Muscle of leg (tissue), 11 donors: ENCODE results near the gene SART1. TPM values are rescaled to one million over a fixed set of nuclear protein-coding genes. Genes with fewer than 3 reads are reported as not detected.
"Not testable (repeated sequence)": the region's sequence is repeated elsewhere in the genome, so short reads cannot be mapped to it uniquely, and the experiment has no call there.

Source experiments
- DNase-seq: peaks from one replicate; pipeline ENCODE4 v3.0.0; 2013
- H3K27ac ChIP-seq: one replicate; pipeline ENCODE4 v1.5.1; 2013; ENCODE audit warnings: mild to moderate bottlenecking, low read length, control low read depth
- H3K27me3 ChIP-seq: one replicate; pipeline ENCODE4 v1.6.1; 2013; ENCODE audit warnings: low read length; ENCODE audit not compliant: control insufficient read depth, insufficient read depth
- H3K36me3 ChIP-seq: one replicate; pipeline ENCODE4 v1.6.1; 2013; ENCODE audit warnings: low read length; ENCODE audit not compliant: control insufficient read depth, insufficient read depth
- H3K4me1 ChIP-seq: one replicate; pipeline ENCODE4 v1.6.1; 2013; ENCODE audit warnings: low read length; ENCODE audit not compliant: control insufficient read depth, insufficient read depth
- H3K4me3 ChIP-seq: one replicate; pipeline ENCODE4 v1.5.1; 2013; ENCODE audit warnings: low read length, control low read depth
- H3K9me3 ChIP-seq: replicated peaks from 2 replicates; pipeline ENCODE4 v1.6.1; 2013; ENCODE audit warnings: low read depth, low read length; ENCODE audit not compliant: control insufficient read depth
- WGBS: methylation state at CpG from one replicate; pipeline ENCODE4 v1.1.5; 2013; ENCODE audit warnings: missing lambda C conversion rate; ENCODE audit not compliant: insufficient coverage; 5-methylcytosine and 5-hydroxymethylcytosine counted together
- polyA plus RNA-seq, 8 donors: library from polyadenylated mRNA; unstranded; fragments of 120-200 nt; gene quantifications; one replicate each; pipeline versions ENCODE4 v1.2.1 to v1.2.3, GENCODE V29; 2013; ENCODE audit warnings: inconsistent platforms in 1 of 8, low replicate concordance in 1 of 8; ENCODE audit not compliant: insufficient read length in 8 of 8, insufficient read depth in 1 of 8
- total RNA-seq: library from RNA; stranded (reverse); fragments of 120-200 nt; gene quantifications from one replicate; pipeline ENCODE4 v1.2.4, GENCODE V29; 2013

The SART1 gene
- total and polyA plus RNA-seq, 9 donors, result 27.6 to 52.3 (median 42.8) TPM

DNA sequence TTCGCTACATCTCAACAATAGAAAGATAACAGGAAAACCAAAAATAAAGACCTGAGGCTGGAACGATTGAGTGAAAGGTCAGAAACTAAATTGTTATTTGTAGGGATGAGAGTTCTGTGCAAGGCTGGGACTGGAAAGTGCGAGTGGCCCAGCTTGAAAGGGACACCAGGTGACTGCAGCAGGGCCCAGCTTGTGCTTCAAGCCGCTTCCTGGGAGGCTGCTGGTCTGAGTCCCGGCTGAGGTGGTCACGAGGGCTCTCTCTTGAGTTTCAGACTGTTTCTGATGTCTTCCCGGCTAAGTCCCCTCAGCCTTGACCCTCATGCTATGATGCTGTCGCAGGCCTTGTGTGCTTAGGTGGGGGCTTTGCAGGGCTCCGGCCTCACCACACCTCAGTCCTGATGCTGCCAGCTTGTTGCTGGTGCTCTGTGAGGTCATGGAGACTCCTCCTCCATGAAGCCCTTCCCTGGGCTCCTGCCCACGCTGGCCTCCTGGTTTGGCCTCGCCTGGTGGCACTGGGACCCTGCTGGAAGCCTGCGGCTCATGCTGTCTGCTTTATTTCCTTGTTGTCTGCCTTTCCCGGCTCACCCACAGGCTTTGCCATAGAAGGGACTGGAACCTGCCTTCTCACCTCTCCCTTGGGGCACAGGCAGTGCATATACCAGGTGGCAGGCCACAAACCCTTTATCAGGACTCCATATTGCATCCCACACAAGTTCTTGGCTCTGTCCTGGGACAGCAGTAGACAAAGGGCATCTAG, 44.8 kb downstream of the SART1 start:
- Histone ChIP-seq H3K4me3 (no peak overlapping the region), H3K9me3 (no peaks in the 10 kb centered on the region), H3K4me1 (peaks cover 11% of the 10 kb centered on the region), H3K27me3 (peaks cover 23% of the 10 kb centered on the region), H3K27ac (no peak overlapping the region), H3K36me3 (peaks cover 21% of the 10 kb centered on the region)
- 77% methylated on average over 11 of the region's 13 CpGs for WGBS
- DNase-seq, result no peak

DNA sequence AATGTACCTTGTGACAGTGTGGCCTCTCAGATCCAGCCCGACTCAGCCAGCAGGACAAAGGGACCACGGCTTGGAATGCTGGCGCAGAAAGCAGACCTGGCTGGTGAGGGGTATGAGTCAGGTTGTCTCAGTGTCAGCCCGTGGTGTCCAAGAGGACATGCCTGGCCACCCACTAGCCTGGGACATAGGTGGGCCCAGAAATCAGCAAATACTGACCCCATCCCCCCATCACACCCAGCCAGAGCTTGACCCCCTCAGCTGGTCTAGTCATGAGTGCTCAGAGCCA, 45.3 kb downstream of the SART1 start:
- Histone ChIP-seq H3K4me1 (peaks cover 10% of the 10 kb centered on the region), H3K9me3 (no peaks in the 10 kb centered on the region), H3K4me3 (no peak overlapping the region), H3K27me3 (peaks cover 28% of the 10 kb centered on the region), H3K36me3 (peaks cover 21% of the 10 kb centered on the region), H3K27ac (no peak overlapping the region)
- DNase-seq, result no peak
- WGBS, result 66% methylated on average over 3 of the region's 4 CpGs

DNA sequence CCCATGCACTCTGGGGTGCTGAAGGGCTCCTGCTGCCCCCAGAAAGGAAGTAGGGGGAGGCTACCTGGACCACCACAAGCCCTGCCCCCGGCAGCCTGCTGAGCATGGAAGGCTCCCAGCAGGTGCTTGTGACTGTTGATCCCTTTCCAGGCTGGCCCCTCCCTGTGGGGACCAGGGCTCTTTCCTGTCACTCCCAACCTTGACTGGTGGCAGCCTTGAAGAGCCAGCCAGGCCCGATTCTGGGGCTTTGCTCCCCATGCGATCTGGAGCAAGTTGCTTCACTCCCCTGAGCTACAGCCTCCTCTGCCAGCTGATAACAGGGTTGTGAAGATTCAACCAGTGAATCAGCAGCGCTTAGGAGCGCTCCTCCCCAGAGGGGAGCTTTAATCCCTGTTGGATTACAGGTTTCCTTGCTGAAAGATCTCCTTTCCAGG, 45.7 kb downstream of the SART1 start:
- Histone ChIP-seq H3K9me3 (no peaks in the 10 kb centered on the region), H3K4me3 (no peak overlapping the region), H3K27ac (no peak overlapping the region), H3K4me1 (peaks cover 10% of the 10 kb centered on the region), H3K27me3 (peaks cover 32% of the 10 kb centered on the region), H3K36me3 (peaks cover 21% of the 10 kb centered on the region)
- no peak for DNase-seq
- WGBS, result 65% methylated on average over 2 of the region's 5 CpGs

DNA sequence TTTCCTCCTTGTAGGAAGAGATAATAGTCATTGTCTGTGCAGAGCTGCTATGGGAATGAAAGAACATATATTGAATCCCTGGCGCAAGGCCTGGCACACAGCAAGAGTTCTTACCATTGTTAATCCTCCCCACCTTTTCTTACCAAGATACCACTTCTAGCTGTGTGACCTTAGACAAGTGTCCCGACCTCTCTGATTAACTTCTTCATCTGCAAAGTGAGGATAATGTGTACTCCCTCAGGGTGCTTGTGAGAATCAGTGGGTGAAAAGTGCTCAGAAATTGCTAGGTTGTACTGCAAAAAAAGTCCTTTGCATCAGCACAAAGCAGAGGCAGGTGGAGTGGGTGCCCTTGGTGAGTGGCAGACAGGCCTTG, 46.5 kb downstream of the SART1 start:
- 100% methylated on average over 1 of the region's 2 CpGs for WGBS
- peaks cover 6% of the 10 kb centered on the region for H3K4me1 ChIP-seq
- no peak overlapping the region for H3K4me3 ChIP-seq
- H3K27ac ChIP-seq, result no peak overlapping the region
- H3K27me3 ChIP-seq, result peaks cover 41% of the 10 kb centered on the region
- peaks cover 21% of the 10 kb centered on the region for H3K36me3 ChIP-seq
- DNase-seq, result no peak
- H3K9me3 ChIP-seq, result no peaks in the 10 kb centered on the region

DNA sequence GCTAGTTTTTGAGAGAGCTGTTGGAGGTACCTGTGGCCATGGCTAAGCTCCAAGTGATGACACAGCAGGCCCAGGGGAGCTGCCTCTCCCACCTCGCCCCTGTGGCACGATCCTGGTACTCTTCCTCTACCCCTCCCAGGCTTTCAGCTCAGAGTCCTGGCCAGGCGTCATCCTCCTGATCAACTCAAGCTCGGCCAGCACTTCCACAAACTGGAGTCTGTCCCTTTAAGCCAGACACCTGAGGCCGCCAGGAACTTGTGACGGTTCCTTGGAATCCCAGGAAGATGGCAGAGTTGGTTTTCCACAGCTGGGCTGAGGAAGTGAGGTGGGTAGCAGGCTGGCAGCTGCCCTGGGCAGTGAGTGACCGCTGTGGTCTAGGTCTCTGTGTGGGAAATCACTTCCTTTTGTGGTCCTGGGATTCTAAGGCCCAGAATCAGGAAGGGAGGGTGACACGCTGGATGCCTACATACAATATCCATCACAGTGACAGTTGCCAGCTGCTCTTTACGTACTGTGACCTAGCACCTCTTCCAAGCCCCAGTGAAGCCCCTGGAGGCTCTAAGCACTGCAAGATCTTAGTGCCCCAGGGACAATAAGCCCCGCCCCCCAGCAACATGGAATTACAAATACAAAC, 47.1 kb downstream of the SART1 start:
- Histone ChIP-seq H3K27ac (no peak overlapping the region), H3K9me3 (no peaks in the 10 kb centered on the region), H3K27me3 (peaks cover 46% of the 10 kb centered on the region), H3K4me1 (peaks cover 1% of the 10 kb centered on the region), H3K36me3 (peaks cover 21% of the 10 kb centered on the region), H3K4me3 (no peak overlapping the region)
- WGBS, result 36% methylated on average over 5 of the region's 10 CpGs
- no peak for DNase-seq

DNA sequence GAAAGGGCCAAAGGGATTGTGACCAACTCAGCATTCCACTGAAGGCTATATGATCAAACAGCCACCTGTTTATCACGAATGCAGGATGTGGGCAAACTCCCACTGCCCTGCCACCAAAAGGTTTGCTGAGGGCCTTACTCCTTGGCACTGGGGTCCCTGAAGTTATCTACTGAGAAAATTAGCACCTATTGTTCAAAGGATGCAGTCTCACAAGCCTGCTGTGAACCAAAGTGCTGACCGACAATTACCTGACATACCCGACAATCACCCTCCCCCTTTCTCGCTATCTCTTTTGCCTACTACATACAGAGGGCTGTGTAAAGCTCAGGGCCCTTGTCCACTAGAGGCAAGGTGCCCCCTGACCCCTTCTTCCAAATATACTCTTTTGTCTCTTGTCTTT, 48.5 kb downstream of the SART1 start:
- peaks cover 49% of the 10 kb centered on the region for H3K27me3 ChIP-seq
- WGBS, result 47% methylated on average over 4 of the region's 4 CpGs

DNA sequence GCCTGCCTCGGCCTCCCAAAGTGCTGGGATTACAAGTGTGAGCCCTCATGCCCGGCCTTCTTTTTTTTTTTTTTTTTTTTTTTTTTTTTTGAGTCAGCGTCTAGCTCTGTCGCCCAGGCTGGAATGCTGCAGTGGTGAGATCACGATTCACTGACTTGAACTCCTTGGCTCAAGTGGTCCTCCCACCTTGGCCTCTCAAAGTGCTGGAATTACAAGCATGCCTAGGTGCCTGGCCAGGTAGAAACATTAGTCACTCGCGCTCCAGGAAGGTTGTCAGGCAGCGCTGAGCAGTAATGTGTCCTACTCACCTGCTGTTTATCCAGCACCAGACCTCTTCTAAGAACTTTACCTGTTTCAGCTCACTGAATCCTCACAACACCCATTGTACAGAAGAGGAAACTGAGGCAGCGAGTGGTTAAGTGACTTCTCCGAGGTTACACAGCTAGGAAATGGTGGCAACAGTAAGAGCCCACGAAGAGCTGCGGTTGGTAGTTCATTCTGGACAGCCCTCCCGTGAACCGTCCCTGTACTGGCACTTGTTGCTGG, 49.8 kb downstream of the SART1 start:
- 37% methylated on average over 12 of the region's 14 CpGs for WGBS
- no peak overlapping the region for H3K4me3 ChIP-seq

More for the DNA sequence above, 48.5 kb downstream of the SART1 start:
- H3K27ac ChIP-seq, H3K4me1 ChIP-seq, H3K36me3 ChIP-seq, DNase-seq, H3K9me3 ChIP-seq, H3K4me3 ChIP-seq: not testable (repeated sequence)

DNA sequence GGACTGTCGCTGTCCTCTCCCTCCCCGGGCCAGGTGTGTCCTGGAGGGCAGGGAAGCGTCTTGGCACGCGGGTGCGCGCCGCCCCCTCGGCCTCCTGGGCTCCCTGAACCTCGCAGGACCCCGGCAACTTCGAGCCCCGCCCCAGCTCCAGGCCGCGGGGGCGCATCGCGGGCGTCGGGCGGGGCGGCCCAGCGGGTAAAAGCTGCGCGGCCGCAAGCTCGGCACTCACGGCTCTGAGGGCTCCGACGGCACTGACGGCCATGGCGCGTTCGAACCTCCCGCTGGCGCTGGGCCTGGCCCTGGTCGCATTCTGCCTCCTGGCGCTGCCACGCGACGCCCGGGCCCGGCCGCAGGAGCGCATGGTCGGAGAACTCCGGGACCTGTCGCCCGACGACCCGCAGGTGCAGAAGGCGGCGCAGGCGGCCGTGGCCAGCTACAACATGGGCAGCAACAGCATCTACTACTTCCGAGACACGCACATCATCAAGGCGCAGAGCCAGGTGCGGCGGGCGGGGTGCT, 50.3 kb downstream of the SART1 start, which contains the start of gene CST6:
Gene CST6 (plus strand): TSS at position 224 of the 519 bp plus-strand sequence. CDS start 37 bp downstream, at position 261.
- DNase-seq, result no peak
- peaks cover 12% of the 10 kb centered on the region for H3K4me1 ChIP-seq
- H3K27me3 ChIP-seq, result peaks cover 49% of the 10 kb centered on the region
- no peak within 1 kb of the TSS for H3K27ac ChIP-seq
- H3K36me3 ChIP-seq, result no peaks in the 10 kb centered on the region
- H3K9me3 ChIP-seq, result no peaks in the 10 kb centered on the region
- 5% methylated on average over 59 of the region's 61 CpGs for WGBS
- H3K4me3 ChIP-seq, result no peak within 1 kb of the TSS

More for the DNA sequence above, 49.8 kb downstream of the SART1 start:
- H3K36me3 ChIP-seq, result peaks cover 3% of the 10 kb centered on the region
- peaks cover 9% of the 10 kb centered on the region for H3K4me1 ChIP-seq
- no peak for DNase-seq
- H3K27me3 ChIP-seq, result peaks cover 49% of the 10 kb centered on the region
- no peak overlapping the region for H3K27ac ChIP-seq
- H3K9me3 ChIP-seq, result no peaks in the 10 kb centered on the region

DNA sequence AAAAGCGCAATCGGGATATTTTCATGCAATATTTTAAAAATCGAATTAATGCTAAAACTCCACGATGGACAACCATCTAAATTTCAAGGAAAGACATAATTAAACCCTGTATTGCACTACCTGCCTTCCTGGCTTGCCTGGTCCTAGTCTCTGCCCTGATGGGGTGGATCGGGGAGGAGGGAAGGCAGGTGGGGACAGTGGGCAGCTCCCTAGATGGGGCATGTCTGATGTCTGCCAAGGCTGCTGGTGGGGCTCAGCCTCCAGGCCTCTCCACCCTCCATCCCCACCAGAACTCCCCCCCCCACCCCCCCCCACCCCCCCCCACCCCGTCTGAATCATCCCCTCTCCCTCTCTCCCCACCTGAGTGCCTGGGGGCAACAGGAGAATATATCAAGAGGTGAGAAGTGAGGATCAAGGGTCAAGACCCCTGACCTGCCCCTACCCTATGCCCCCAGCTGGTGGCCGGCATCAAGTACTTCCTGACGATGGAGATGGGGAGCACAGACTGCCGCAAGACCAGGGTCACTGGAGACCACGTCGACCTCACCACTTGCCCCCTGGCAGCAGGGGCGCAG, 50.9 kb downstream of the SART1 start:
- H3K4me1 ChIP-seq, result peaks cover 12% of the 10 kb centered on the region
- no peak overlapping the region for H3K27ac ChIP-seq
- no peak for DNase-seq
- WGBS, result 20% methylated on average over 6 of the region's 12 CpGs
- no peak overlapping the region for H3K4me3 ChIP-seq
- peaks cover 49% of the 10 kb centered on the region for H3K27me3 ChIP-seq
- no peaks in the 10 kb centered on the region for H3K9me3 ChIP-seq
- H3K36me3 ChIP-seq, result no peaks in the 10 kb centered on the region
